H9 (cell line): Measurements from ENCODE around the gene SCN8A. TPM values are rescaled to one million over a fixed set of nuclear protein-coding genes. Genes with fewer than 3 reads are reported as not detected.

ENCODE experiments used
- DNase-seq: peaks from one replicate; pipeline ENCODE4 v3.0.0-alpha.2; 2017
- H2AFZ ChIP-seq: one replicate; pipeline ENCODE4 v1.6.1; 2013; ENCODE audit warnings: mild to moderate bottlenecking, low read length, control low read depth, moderate library complexity
- H2AK5ac ChIP-seq: 2 replicates; pipeline ENCODE4 v1.6.1; 2013; ENCODE audit warnings: low read length, control low read depth, mixed read lengths; ENCODE audit not compliant: insufficient read length
- H2BK120ac ChIP-seq: one replicate; pipeline ENCODE4 v1.6.1; 2013; ENCODE audit warnings: low read depth, mild to moderate bottlenecking, low read length, control low read depth, inconsistent platforms; ENCODE audit not compliant: poor library complexity, severe bottlenecking
- H2BK12ac ChIP-seq: 2 replicates; pipeline ENCODE4 v1.6.1; 2013; ENCODE audit warnings: low read length, control low read depth, mixed read lengths, low read depth; ENCODE audit not compliant: insufficient read length
- H2BK15ac ChIP-seq: 2 replicates; pipeline ENCODE4 v1.6.1; 2013; ENCODE audit warnings: low read depth, low read length, control low read depth
- H2BK20ac ChIP-seq: one replicate; pipeline ENCODE4 v1.6.1; 2013; ENCODE audit warnings: low read depth, mild to moderate bottlenecking, low read length, control low read depth, inconsistent platforms; ENCODE audit not compliant: poor library complexity, severe bottlenecking
- H2BK5ac ChIP-seq: 2 replicates; pipeline ENCODE4 v1.6.1; 2013; ENCODE audit warnings: low read length, control low read depth, mixed read lengths; ENCODE audit not compliant: insufficient read length
- H3K14ac ChIP-seq: 2 replicates; pipeline ENCODE4 v1.6.1; 2013; ENCODE audit warnings: low read length, control low read depth; ENCODE audit not compliant: insufficient read depth
- H3K18ac ChIP-seq: 2 replicates; pipeline ENCODE4 v1.6.1; 2013; ENCODE audit warnings: low read depth, mild to moderate bottlenecking, mixed read lengths, low read length, control low read depth; ENCODE audit not compliant: insufficient read length
- H3K23ac ChIP-seq: 2 replicates; pipeline ENCODE4 v1.6.1; 2013; ENCODE audit warnings: low read length, control low read depth, mixed read lengths, low read depth; ENCODE audit not compliant: insufficient read length
- H3K23me2 ChIP-seq: 2 replicates; pipeline ENCODE4 v1.6.1; 2013; ENCODE audit warnings: low read depth, mild to moderate bottlenecking, mixed read lengths, low read length, control low read depth; ENCODE audit not compliant: insufficient read length, poor library complexity, severe bottlenecking
- H3K27ac ChIP-seq: 2 replicates; pipeline ENCODE4 v1.5.1; 2013; ENCODE audit warnings: low read length, control low read depth, mixed read lengths, low read depth; ENCODE audit not compliant: insufficient read length
- H3K27me3 ChIP-seq: 2 replicates; pipeline ENCODE4 v1.6.1; 2013; ENCODE audit warnings: low read length, control low read depth, inconsistent platforms; ENCODE audit not compliant: insufficient read depth
- H3K4ac ChIP-seq: 2 replicates; pipeline ENCODE4 v1.6.1; 2013; ENCODE audit warnings: low read depth, mild to moderate bottlenecking, control low read depth, inconsistent platforms, low read length, moderate library complexity
- H3K4me1 ChIP-seq: 2 replicates; pipeline ENCODE4 v1.6.1; 2013; ENCODE audit warnings: low read length, control low read depth, inconsistent platforms; ENCODE audit not compliant: insufficient read depth
- H3K4me2 ChIP-seq: 2 replicates; pipeline ENCODE4 v1.6.1; 2013; ENCODE audit warnings: low read length, control low read depth, mixed read lengths; ENCODE audit not compliant: insufficient read length, insufficient read depth
- H3K56ac ChIP-seq: 2 replicates; pipeline ENCODE4 v1.6.1; 2013; ENCODE audit warnings: low read depth, mild to moderate bottlenecking, mixed read lengths, low read length, control low read depth; ENCODE audit not compliant: insufficient read length
- H3K79me1 ChIP-seq: 2 replicates; pipeline ENCODE4 v1.6.1; 2013; ENCODE audit warnings: low read depth, mild to moderate bottlenecking, moderate library complexity, low read length, control low read depth, inconsistent platforms; ENCODE audit not compliant: insufficient read depth, poor library complexity, severe bottlenecking
- H3K79me2 ChIP-seq: 2 replicates; pipeline ENCODE4 v1.6.1; 2013; ENCODE audit warnings: low read length, control low read depth, inconsistent platforms; ENCODE audit not compliant: insufficient read depth
- H3K9ac ChIP-seq: 2 replicates; pipeline ENCODE4 v1.6.1; 2013; ENCODE audit warnings: low read length, control low read depth, mixed read lengths; ENCODE audit not compliant: insufficient read length; ENCODE audit errors: extremely low read depth
- H3K9me3 ChIP-seq: one replicate; pipeline ENCODE4 v1.6.1; 2013; ENCODE audit warnings: low read depth, low read length, inconsistent platforms; ENCODE audit not compliant: control insufficient read depth
- H3T11ph ChIP-seq: one replicate; pipeline ENCODE4 v1.6.1; 2013; ENCODE audit warnings: mild to moderate bottlenecking, low read length, control low read depth, inconsistent platforms
- H4K20me1 ChIP-seq: one replicate; pipeline ENCODE4 v1.6.1; 2013; ENCODE audit not compliant: control insufficient read depth, insufficient read length, insufficient read depth
- H4K5ac ChIP-seq: 2 replicates; pipeline ENCODE4 v1.6.1; 2013; ENCODE audit warnings: low read depth, mild to moderate bottlenecking, mixed read lengths, low read length, control low read depth; ENCODE audit not compliant: insufficient read length
- H4K8ac ChIP-seq: replicated peaks from 2 replicates; pipeline ENCODE4 v1.6.1; 2013; ENCODE audit warnings: low read length, control low read depth, mixed read lengths, low read depth; ENCODE audit not compliant: insufficient read length
- H4K91ac ChIP-seq: 2 replicates; pipeline ENCODE4 v1.6.1; 2013; ENCODE audit warnings: low read depth, mild to moderate bottlenecking, moderate library complexity, mixed read lengths, low read length, control low read depth; ENCODE audit not compliant: insufficient read length
- H3K27ac Mint-ChIP-seq, 3 experiments: 2 replicates in 2 of 3; 3 replicates in 1 of 3; pipeline ENCODE4 v1.8.0; 2020 to 2021; ENCODE audit warnings: mixed read lengths in 3 of 3, mild to moderate bottlenecking in 1 of 3, moderate library complexity in 1 of 3
- H3K27me3 Mint-ChIP-seq: 2 replicates; pipeline ENCODE4 v1.8.0; 2021; ENCODE audit warnings: low read depth, mild to moderate bottlenecking, moderate library complexity, mixed read lengths
- H3K36me3 Mint-ChIP-seq, 3 experiments: 2 replicates in 2 of 3; 3 replicates in 1 of 3; pipeline ENCODE4 v1.8.0; 2020 to 2021; ENCODE audit warnings: low read depth in 3 of 3, mixed read lengths in 3 of 3; ENCODE audit not compliant: insufficient read depth in 1 of 3
- H3K4me1 Mint-ChIP-seq, 2 experiments: 2 replicates each; pipeline ENCODE4 v1.8.0; 2020; ENCODE audit warnings: mixed read lengths in 2 of 2
- H3K4me3 Mint-ChIP-seq, 2 experiments: 2 replicates in 1 of 2; 3 replicates in 1 of 2; pipeline ENCODE4 v1.8.0; 2020 to 2021; ENCODE audit warnings: mild to moderate bottlenecking in 2 of 2, mixed read lengths in 2 of 2, moderate library complexity in 1 of 2
- H3K9me3 Mint-ChIP-seq, 2 experiments: 2 replicates in 1 of 2; 3 replicates in 1 of 2; pipeline ENCODE4 v1.8.0; 2020; ENCODE audit warnings: mild to moderate bottlenecking in 2 of 2, mixed read lengths in 2 of 2, moderate library complexity in 1 of 2
- CTCF ChIP-seq: fragments of 200-600 bp; sonication (generic); conservative IDR thresholded peaks from 3 replicates; pipeline ENCODE4 v1.8.0; 2021; ENCODE audit warnings: antibody characterized with exemption, mild to moderate bottlenecking
- WGBS: extraction: QIAGEN DNeasy Blood & Tissue Kit; methylation state at CpG from one replicate; pipeline ENCODE4 v1.1.7; 2013; ENCODE audit warnings: missing lambda C conversion rate, low lambda C conversion rate, mixed read lengths; ENCODE audit not compliant: insufficient read length; ENCODE audit errors: extremely low coverage; 5-methylcytosine and 5-hydroxymethylcytosine counted together
- total RNA-seq: library from RNA; stranded (reverse); gene quantifications from 2 replicates; pipeline ENCODE4 v1.2.1, GENCODE V29; 2021

Gene SCN8A
- total RNA-seq, 1 experiment from 2014 or later: 15.2 TPM

- Histone ChIP-seq H3K14ac (no peak overlapping the region), H3K4ac (no peak overlapping the region), H3K9me3 (no peaks in the 10 kb centered on the region), H3K27ac (no peak overlapping the region), H3K23me2 (no peaks in the 10 kb centered on the region), H3K4me2 (no peak overlapping the region), H4K8ac (no peak overlapping the region), H3K56ac (no peak overlapping the region), H2BK12ac (no peak overlapping the region), H3K79me2 (peaks cover 5% of the 10 kb centered on the region; the same call in 1 of the 2 replicates), H3K23ac (no peak overlapping the region), H3K27me3 (no peaks in the 10 kb centered on the region), H4K20me1 (no peaks in the 10 kb centered on the region), H2AFZ (no peak overlapping the region), H4K5ac (no peak overlapping the region), H2BK120ac (no peak overlapping the region), H3K79me1 (peaks cover 11% of the 10 kb centered on the region), H2BK20ac (no peak overlapping the region), H3T11ph (no peak overlapping the region), H3K9ac (no peak overlapping the region), H2BK5ac (no peak overlapping the region), H3K18ac (no peak overlapping the region), H4K91ac (no peak overlapping the region), H2BK15ac (no peak overlapping the region), H2AK5ac (no peak overlapping the region), H3K4me1 (no peaks in the 10 kb centered on the region)
- no peak for DNase-seq
- H3K36me3 Mint-ChIP-seq: peaks cover 5 to 8% (median 7%) of the 10 kb centered on the region in 3 experiments; a peak in 6 of 7 replicates
- WGBS: no CpG with 5 or more reads among the region's 7 CpGs
- H3K4me1 Mint-ChIP-seq: peaks cover 34 to 35% of the 10 kb centered on the region in 2 experiments
- H3K27ac Mint-ChIP-seq: peak overlapping the region in 1 of 3 experiments; percentile 89; a peak in 2 of 7 replicates
- H3K4me3 Mint-ChIP-seq: no peak overlapping the region
- TF ChIP-seq CTCF: no peak
- peaks cover 8 to 9% of the 10 kb centered on the region in 2 experiments for H3K9me3 Mint-ChIP-seq
- H3K27me3 Mint-ChIP-seq: no peaks in the 10 kb centered on the region
These were observed 30.3 kb downstream of the SCN8A start for GRCh38 chr12:51621156-51621922.
